ENCODE measurements around the gene ABI2.

DNA sequence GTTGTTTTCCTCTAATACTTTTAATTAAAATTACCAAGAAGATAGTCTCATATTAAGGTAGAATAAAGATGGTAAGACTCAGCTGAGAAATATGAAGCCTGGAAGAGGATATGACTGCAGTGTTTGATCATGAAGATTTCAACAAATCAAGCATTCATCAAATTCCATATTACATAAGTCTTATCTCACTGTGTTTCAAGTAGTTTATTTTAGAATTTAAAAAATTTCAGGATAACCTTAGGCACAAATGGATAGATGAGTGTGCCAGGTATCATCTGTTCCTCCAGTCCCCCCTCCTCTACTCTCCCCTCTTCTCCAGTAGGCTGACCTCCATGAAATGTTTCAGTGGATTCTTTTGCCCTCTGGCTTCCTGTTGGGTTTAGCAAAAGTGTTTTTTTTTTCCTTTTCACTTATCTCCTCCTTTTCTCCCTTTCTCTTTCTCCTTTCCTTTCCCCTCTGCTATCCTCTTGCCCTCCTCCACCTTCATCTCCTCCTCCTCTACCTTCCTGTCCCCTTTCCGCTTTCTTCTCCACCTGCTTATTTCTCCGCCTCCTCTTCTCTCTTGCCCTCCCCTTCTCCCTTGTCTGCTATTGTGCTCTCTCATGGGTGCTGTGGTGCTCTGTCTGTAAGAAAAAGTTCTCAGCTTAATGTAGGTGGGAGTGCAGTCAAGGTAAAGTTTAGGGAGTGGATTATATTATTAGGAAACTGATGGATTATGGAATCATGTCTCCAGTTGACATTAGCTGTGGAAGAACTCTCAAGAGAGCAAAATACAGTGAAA, 72.8 kb downstream of the ABI2 start:
- TF ChIP-seq, protein P1, sequence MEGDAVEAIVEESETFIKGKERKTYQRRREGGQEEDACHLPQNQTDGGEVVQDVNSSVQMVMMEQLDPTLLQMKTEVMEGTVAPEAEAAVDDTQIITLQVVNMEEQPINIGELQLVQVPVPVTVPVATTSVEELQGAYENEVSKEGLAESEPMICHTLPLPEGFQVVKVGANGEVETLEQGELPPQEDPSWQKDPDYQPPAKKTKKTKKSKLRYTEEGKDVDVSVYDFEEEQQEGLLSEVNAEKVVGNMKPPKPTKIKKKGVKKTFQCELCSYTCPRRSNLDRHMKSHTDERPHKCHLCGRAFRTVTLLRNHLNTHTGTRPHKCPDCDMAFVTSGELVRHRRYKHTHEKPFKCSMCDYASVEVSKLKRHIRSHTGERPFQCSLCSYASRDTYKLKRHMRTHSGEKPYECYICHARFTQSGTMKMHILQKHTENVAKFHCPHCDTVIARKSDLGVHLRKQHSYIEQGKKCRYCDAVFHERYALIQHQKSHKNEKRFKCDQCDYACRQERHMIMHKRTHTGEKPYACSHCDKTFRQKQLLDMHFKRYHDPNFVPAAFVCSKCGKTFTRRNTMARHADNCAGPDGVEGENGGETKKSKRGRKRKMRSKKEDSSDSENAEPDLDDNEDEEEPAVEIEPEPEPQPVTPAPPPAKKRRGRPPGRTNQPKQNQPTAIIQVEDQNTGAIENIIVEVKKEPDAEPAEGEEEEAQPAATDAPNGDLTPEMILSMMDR (IDR thresholded peaks at IDR 0.05 in 2 of 3, conservative IDR thresholded peaks at IDR 0.05 in 1 of 3; ENCODE audit: borderline replicate concordance in 1 of 3, insufficient read depth in 1 of 3, low read depth in 2 of 3, low read length in 2 of 3): no peak
- no peak for TF ChIP-seq POLR2A (IDR thresholded peaks at IDR 0.05; ENCODE audit: borderline replicate concordance, extremely low read depth, insufficient read depth, insufficient read length)

Measured in HCT116 (cell line).